HG03520 (cell line): Measurements from ENCODE around the gene RIN3.
"Not testable (repeated sequence)": the region's sequence is repeated elsewhere in the genome, so short reads cannot be mapped to it uniquely, and the experiment has no call there.

Experiments
- ATAC-seq: cut with Tn5 transposase; IDR thresholded peaks from one replicate; pipeline ENCODE4 v1.9.1; 2021; ENCODE audit warnings: mild to moderate bottlenecking, moderate library complexity; ENCODE audit not compliant: unreplicated experiment

Gene RIN3

DNA sequence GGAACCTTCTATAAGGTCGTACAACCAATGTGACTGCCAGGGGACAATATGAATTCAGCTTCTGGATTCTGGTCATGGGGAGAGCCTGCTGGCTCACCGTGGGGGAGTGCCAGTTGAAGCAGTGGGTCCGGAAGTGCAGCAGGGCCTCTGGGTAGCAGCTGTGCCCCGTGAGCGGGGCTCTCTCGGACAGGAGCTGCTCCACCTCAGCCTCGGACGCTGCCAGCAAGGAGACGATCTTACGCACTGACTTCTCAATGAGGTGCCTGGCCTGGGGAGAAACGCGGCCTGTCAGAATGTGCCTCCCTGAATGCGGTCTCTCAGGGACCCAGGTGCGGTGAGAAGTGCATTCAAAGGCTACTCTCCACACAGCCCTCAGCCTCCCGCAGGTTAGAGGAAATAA is 192.8 kb downstream of the RIN3 start:
- no peak for ATAC-seq

GRCh38 chr14:92709340-92710000 is 195.9 kb downstream of the RIN3 start:
- no peak for ATAC-seq

- ATAC-seq, result no peak
Measured at GRCh38 chr14:92710001-92710341, 196.4 kb downstream of the RIN3 start.

DNA sequence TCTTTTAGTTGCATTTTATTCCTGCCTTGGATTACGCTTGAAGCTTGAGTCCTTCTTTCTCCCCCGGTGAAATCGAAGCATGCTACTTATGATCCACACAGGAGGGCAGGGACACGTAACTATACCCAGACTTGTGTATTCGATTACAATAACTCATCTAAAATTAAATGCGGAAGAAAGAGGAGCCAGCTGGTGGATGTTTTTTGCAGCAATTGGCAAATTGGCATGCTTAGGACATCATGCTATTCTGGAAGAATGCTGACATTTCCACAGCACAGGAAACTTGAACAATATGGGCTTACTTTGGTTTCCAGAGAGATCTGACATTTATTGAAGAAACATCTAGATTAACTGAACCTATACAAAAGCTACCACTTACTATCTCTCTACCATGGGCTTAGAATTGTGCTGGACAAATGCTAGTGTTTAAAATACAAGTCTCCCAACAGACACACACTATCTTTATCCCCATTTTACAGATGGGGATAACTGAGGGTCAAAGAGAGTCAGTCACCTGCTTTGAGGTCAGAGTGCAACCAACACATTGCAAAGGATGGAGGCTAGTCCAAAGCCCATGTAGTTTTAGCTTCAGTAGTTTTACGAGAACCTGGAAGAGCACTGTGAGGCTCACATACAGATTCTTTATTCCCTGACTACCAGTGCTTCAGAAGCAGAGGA is 198.5 kb downstream of the RIN3 start:
- ATAC-seq, result no peak

DNA sequence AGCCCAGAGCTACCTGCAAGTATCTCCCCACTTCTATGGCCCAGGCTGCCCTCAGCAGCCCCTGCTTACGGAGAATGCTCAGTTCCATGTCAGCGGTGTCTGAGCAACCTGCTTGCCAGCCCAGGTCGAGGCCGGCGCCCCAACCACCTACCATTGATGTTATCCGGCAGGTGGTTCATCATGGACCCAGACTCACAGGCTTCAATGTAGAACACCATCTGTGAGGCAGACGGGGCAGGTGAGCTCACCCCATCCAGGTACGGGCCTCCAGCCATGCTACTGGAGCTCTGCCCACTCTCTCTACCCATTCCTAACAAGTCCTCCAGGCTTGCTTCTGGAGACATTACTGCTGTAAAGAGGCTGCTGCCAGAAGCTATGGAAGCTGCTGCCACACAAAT is 199.1 kb downstream of the RIN3 start:
- no peak for ATAC-seq

DNA sequence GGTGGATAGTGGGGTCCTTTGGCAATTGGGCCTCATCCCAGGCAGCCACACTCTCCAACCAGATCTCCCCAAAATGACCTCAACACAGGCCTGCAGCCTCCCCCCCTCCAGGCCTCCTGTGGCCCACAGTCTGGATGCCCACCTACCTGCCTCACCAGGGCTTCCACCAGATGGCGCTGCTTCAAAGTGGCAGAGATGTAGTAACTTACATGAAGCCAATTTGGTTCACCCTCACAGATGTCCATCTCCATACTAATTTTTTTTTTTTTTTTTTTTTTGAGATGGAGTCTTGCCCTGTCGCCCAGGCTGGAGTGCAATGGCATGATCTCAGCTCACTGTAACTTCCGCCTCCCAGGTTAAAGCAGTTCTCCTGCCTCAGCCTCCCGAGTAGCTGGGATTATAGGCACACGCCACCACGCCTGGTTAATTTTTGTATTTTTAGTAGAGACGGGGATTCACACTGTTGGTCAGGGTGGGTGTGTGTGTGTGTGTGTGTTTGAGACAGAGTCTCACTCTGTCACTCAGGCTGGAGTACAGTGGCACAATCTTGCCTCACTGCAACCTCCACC is 201.2 kb downstream of the RIN3 start:
- not testable (repeated sequence) for ATAC-seq

DNA sequence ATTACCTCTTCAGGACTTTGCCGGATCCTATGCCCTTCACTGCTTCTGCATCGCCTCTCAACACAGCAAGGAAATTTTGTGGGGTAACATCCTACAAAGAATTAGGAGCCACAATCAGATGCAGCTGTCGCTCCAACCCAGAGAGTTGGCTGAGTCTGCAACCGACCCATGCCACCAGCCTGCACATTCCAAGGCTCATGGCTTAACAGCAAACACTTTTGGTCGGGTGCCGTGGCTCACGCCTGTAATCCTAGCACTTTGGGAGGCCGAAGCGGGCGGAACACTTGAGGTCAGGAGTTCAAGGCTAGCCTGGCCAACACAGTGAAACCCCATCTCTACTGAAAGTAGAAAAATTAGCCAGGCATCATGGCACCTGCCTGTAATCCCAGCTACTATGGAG is 202.6 kb downstream of the RIN3 start:
- ATAC-seq, result no peak

- no peak for ATAC-seq
Measured at GRCh38 chr14:92717571-92718042, 204.0 kb downstream of the RIN3 start.

GRCh38 chr14:92718664-92719063 is 205.1 kb downstream of the RIN3 start:
- ATAC-seq, result no peak

GRCh38 chr14:92719421-92719820 is 205.8 kb downstream of the RIN3 start:
- no peak for ATAC-seq

DNA sequence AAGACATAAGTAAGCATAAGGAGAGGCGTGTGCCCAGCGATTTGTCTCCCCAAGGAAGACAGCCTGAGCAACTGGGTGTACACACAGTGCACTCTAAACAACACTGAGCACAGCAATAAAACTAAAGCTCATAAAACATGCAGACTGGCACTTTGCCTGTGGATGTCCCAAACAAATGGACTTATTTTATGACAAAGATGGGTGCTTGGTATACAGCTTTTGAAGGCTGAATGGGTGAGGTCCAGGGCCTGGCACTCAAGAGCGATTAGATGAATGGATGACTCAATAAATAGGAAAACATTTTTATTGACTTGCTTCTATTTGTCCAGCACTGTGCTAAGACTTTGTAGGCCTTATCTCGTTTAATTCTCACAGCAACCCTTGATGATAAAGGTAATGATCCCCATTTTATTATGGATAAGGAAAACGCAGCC is 206.3 kb downstream of the RIN3 start:
- no peak for ATAC-seq

DNA sequence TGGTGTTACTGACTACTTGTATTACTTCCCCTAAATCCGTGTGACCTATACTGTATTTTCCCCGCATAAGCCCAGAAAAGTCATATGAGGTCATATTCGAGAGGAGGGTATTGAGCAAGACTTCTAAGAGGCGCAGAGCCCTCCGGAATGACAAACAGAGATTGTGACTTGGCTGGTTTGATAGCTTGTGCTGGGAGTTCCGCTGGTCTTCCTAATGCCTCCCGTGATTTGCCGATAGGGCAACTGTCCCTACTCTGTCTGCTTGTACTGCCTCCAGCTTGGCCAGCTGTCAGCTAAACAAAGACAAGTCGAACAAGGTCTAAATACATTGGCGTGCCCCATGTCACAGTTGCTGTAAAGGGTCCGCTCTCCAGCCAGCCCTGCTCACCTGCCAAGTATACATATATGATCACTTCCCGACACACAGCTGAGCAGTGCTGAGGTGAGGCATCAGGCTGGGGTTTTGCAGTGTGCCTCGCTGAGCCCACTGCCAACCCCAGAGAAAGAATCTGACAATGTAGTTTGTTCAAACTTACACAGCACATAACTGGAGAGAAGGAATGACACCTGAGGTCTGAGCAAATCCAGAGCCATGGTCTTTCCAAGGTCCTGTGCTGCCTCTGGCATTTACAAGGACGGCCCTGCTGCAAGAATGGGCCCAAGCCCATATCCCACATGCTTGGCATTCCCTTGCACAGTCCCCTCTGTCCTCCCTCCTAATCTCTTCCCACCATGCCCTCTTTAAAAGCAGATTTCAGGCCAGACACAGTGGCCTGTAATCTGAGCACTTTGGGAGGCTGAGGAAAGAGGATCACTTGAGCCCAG is 211.1 kb downstream of the RIN3 start:
- no peak for ATAC-seq

- ATAC-seq, result no peak
Measured at GRCh38 chr14:92726135-92726932, 212.8 kb downstream of the RIN3 start.

- no peak for ATAC-seq
Measured at GRCh38 chr14:92726933-92727262, 213.3 kb downstream of the RIN3 start.

DNA sequence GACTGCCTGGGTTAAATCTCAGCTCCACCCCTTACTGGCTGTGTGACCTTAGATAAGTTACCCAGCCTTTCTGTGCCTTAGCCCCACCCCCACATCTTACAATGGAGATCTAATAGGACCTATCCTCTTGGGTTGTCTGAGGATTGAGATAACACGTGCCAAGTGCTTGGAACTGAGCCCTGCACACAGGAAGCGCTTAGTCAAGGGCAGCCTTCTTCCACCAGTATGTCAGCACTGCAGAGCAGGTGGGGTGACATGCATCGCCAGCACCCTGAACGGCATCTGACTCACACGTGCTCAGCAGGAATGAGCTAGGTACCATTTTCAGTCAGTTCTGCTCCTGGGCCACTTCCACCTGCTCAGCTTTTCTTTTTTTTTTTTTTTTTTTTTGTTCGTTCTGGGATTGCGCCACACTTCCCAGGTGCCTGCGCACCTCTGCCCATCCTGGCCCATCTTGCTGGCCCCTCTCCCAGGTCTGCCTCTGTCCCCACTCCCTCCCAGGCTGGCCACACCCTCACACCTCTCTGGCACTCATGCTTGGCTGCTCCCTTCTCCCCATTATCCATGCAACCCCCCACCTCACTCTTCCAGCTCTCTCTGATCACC is 215.3 kb downstream of the RIN3 start:
- no peak for ATAC-seq

DNA sequence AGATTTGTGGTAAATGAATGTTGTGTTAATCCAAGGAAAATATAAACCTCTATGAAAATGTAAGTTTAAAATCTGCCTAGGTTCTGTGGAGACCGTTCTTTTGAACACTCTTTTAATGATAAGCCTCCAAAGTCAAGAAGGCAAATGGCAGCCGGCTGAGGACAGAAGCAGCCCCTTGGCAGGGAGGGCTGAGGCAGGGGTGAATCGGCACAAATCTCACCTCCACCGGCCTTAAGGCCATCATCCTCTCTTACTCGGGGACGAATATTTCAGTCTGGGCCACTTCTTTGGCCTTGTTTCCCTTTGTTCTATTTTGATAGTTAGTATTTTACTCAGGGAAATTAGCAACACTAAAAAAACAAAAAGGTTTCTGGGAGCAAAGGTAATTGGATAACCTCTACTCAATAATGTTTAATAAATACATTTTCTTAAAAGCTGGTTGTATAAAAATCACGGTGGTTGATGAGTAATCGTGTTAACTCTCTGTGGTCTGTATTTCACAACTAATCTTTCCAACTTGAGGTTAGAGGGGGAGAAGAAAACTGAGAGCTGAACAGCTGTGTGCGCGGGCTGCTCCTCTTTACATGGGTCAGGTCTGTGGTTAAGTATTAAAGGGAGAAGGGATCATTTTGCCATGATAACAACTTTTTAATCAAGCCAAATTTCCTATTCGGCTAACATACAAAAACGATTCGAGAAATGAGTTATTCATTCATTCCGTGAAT is 216.2 kb downstream of the RIN3 start:
- peak; percentile 78 for ATAC-seq

- ATAC-seq, result no peak
Measured at GRCh38 chr14:92731622-92732115, 218.1 kb downstream of the RIN3 start.

- ATAC-seq, result no peak
Measured at GRCh38 chr14:92733007-92733406, 219.4 kb downstream of the RIN3 start.

GRCh38 chr14:92734618-92735017 is 221.0 kb downstream of the RIN3 start:
- ATAC-seq, result no peak

GRCh38 chr14:92735344-92735743 is 221.8 kb downstream of the RIN3 start:
- no peak for ATAC-seq
